ENCODE results near the gene IL23R.
"Not testable (repeated sequence)": the region's sequence is repeated elsewhere in the genome, so short reads cannot be mapped to it uniquely, and the experiment has no call there.

The IL23R gene, protein sequence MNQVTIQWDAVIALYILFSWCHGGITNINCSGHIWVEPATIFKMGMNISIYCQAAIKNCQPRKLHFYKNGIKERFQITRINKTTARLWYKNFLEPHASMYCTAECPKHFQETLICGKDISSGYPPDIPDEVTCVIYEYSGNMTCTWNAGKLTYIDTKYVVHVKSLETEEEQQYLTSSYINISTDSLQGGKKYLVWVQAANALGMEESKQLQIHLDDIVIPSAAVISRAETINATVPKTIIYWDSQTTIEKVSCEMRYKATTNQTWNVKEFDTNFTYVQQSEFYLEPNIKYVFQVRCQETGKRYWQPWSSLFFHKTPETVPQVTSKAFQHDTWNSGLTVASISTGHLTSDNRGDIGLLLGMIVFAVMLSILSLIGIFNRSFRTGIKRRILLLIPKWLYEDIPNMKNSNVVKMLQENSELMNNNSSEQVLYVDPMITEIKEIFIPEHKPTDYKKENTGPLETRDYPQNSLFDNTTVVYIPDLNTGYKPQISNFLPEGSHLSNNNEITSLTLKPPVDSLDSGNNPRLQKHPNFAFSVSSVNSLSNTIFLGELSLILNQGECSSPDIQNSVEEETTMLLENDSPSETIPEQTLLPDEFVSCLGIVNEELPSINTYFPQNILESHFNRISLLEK
- long read RNA-seq, donor 1: 0 reads
- long read RNA-seq, donor 2: 0 reads
- long read RNA-seq, donor 3: 0 reads
- long read RNA-seq, donor 4: 0 reads
- long read RNA-seq, donor 5: 0 reads
- long read RNA-seq, donor 6: 0 reads
- long read RNA-seq, donor 7: 0 reads
- long read RNA-seq, donor 8: 0 reads

DNA sequence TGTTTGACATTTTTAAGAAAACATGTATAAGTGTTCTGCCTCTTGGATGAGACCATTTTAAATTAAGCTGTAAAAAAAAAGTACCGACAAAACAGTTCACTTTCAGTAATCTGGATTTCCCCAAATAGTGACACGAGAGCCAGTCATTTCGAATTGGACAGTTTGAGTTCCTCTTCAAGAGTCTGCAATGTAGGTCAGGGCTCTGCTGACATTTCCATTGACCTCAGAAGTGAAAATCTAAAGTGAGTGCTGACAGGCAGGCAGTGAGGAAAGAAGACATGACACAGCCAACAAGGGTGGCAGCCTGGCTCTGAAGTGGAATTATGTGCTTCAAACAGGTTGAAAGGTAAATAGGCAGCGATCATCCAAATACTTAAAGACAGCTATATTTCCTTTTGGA is at the start of gene IL23R:
TSS of gene IL23R (plus strand) at position 259 of the 400 bp plus-strand sequence. CDS start 1,667 bp downstream, outside the sequence.
- DNase-seq: no peak

DNA sequence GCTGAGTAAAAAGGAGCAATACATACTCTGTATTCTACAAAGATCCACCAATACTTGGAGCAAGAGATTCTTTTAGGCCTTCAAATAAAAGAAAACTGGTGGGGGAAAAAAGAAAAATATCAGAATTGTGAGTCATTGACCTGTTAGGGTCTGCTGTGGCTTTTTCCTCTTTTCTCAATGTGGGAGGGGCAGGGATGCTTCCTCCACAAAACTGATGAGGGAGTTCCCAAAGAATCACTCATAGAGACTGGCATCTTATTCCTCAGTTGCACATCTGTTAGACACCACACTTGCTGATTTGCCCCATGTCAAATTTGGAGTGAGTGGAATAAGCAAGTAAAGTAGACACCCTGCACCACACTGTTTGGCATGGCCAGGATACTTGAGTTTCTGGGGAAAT is 48.1 kb upstream of the IL23R start:
- DNase-seq: no peak

DNA sequence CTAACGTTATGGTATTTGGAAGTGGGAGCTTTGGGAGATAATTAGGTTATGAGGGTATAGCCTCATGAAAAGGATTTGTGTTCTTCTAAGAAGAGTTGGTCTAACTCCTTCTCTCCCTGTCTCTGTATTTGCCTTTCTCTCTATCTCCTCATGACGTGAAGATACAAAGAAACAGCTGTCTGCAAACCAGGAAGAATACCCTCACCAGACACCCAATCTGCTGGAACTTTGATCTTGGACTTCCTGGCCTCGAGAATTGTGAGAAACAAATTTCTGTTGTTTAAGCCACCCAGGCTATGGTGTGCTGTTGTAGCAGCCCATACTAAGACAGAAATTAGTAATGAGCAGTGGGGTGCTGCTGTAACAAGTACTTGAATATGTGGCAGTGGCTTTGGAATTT is 47.6 kb upstream of the IL23R start:
- DNase-seq: no peak

DNA sequence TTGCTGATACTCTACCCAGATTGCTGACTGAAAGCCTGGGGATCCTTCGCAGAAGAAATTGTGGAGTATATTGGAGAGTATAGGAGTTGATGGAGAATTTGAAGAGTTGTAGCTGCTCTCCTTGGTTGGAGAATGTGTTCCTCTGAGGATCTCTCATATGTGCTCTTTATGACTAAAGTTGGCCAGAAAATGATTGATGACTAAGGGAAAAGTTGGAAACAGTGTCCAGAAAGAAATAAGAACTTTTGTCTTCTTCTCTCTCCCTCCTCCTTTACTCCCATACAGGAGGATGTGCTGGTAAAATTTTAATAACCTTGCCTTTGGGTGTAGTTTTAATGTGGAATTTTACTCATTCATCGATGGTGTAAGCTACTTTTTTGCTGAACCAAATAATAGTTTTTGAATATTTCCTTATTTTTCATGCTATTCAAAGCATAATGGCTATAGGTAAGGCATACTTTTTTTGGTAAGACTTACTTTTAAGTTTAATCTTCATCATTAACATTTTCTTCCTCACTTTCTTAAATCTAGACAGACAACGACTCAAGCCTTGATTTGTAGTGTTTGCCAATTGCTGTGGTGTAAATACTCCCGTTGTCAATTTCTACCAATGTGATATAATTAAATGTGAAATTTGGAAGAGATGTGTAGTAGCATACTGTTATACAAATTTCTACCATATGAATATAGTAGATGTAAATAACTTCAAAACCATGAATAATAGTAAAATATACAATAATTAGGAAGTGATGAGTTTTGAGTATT is 45.2 kb upstream of the IL23R start:
- DNase-seq: no peak

DNA sequence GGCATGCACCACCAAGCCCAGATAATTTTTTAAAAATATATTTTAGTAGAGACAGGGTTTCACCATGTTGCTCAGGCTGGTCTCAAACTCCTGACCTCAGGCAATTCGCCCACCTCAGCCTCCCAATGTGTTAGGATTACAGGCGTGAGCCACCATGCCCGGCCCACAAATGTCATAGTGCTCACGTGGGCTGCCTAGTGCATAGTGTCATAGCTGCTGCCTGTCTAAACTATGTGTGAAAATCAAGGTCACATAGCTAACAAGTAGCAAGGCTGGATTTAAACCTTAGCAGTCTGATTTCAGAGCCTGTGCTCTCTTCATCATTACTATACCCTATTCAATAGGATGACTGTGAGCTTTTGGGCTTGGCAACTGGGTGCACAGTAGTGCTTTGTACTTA is 41.8 kb upstream of the IL23R start:
- DNase-seq: no peak

DNA sequence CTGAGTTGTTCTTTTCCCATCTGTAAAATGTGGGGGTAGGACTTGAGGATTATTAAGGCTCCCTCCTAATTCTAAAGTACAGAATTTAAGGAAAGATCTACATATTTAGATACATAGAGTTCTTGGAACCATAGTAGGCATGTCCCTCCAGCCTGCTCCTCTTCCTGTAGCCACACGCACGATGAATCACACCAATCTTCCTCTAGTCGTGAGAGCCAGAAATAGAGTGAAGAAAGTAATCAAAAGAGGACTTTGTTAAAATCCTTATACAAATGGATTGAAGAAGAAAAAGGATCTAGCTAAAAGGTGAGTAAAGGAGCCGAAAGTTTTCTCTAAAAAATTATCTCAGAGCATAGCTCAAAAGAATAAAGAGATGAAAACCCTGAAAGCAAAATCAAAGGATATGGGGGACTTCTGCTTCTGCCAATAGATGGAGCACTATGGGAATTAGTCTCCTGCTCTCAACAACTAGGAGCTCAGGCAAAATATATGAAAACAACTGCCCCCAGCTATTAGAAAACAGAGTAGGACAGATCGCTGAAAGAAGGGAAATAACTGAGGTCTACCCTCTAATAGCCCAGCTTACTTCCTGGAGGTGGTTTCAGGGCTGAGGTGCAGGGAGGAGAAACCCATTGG is 40.0 kb upstream of the IL23R start:
- no peak for DNase-seq

DNA sequence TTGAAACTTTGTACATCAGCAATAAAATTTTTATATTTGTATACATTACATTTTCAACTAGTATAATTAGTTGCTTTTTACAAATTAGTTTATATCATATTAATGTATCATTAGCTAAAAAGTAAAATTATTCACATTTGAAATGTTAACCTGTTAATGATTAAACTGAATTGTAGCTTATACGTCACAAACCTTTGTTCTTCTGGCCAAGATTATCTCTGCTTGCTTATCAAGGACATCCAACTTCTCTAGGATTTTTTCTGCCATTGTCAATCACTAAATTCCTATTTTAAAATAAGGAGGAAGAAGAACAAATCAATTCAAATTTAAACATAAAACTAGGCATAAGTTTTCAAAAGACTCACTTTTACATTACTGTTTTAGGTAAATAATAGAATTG is 39.3 kb upstream of the IL23R start:
- DNase-seq: no peak

DNA sequence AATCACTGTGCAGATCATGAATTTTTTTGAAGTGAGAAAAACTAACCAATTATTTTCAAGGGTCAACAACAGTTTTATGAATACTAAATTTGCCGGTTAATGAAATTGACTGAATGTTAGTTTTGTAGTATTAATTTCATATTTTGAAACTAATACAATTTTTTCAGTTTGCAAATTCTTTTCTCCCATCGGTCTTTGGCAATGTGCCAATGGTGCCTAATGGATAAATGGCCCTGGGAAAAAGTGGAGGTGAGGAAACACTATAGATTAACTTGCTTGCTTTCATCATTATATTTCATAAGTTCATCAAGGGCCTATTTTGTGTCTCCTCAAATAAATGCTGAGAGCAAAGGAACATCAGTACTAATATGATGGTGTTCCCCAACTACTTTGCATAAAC is 35.6 kb upstream of the IL23R start:
- no peak for DNase-seq

DNA sequence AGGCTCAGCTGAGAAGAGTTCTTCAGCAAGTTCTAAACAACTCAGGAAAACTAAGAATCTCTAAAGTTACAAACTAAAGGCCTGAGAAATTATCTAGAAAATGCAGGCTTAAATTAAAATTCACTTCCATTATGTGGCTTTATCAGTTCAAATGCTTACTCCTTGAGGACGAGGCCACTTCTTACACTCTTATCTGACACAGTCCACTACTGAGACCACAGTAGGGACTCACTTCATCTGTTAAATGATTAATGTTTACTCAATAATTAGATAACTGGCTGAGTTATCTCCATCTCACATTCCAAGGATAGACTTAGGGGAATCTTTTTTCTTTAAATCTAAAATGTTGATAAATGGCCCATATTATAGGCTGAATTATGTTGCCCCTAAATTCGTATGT is 33.1 kb upstream of the IL23R start:
- no peak for DNase-seq

DNA sequence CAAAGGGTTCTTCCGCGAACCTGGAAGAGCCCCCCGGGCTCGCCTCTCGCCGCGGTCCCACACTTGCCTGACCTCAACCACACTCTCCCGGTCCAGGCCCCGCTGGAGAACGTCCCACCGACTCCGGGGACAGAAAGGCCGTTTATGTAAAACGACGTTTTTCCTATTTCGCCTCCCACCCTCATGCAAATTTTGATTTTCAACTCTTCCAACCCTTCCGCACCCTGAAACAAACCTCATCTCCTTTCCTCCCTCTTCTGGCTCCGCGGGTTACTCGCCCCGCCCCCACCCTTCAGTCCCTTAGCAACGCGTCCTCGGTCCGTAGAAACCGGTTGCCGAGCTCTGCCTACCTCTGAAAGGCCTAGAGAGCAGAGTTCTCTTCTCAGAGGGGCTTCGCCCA is 31.6 kb upstream of the IL23R start, which contains the start of gene C1orf141:
TSS of gene C1orf141 (minus strand) at position 276 of the 400 bp plus-strand sequence. CDS start 7,730 bp downstream, outside the sequence.
- peak; percentile 60 for DNase-seq

DNA sequence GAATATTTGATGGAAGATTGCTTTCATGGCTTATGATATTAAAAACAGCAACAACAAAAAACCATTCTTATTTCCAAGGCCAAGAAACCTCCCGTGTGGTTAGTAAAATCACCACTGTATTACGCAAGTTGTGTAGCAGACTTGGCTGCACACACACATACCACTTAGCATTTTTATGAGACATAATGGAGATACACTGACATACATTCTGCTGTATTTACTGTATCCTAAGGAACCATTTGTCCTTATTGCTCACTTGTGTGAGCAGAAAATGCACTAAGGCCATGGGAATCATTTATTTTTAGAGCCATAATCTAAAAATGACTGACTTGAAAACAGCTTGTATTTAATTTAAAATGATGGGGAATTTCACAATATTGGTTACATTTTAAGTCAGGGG is 30.9 kb upstream of the IL23R start:
- no peak for DNase-seq

DNA sequence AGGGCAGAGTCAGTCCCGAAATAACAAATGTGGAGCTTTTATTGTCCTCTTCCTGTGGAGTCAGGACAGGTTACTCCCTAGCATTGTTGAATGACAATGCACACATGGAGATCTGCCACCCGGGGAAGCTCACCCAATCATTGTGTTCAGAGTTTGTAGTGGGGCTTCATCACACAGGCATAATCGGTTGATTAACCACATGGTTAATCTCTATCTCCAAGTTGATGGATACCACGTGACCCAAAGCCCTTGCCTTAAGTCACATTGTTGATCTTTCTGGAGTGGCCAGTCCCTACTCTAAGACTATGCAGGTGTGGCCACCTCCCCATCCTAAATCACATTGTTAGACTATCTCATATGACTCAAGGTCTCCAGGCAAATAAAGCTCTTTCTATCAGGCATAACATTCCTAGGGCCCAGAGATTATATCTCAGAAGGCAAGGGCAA is 28.9 kb upstream of the IL23R start:
- DNase-seq: no peak

DNA sequence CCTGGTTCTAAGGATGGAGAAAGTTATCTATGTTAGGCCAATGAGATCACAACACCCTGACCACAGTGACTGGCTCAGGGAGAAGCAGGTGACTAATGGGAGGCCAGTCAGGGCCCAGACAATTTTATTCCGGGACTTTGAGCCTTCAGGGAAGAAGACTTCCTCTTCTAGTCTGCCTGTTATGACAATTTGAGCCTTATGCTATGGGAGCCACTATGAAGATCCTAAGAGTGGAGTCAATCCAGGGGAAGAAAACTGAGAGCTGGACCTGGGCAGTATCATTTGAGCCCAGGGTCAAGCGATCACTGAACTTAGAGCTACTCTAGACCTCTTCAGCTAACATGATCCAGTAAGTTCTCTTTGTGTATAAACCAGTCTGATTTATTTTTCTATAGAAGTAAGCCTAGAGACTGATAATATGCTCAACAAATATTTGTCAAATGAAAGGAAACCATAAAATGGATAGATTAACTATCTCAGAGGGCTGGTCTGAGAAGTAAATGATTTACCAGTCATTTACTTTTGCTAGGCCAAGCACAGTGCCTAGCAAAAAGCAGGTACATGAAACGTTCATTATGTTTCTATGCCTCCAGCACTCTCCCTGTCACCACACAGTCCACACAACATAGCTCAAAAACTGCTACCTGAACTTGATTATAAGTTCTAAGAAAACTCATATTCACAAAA is 27.3 kb upstream of the IL23R start:
- no peak for DNase-seq

DNA sequence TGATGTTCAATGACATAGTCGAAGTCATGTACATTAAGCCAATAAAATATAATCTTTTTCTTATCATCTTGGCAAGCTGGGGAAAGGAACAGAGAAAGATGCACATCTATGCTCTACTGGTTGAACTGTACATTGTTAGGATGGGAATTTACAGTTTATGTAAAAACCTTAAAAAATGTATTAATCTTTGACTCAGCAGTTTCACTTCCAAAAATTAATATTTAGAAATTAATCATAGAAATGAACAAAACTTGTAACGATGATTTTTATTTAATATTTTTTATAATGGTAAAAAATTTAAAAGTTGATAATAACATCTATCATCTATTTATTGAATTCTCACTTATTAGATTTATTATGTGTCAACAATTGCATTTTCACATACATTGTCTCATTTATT is 25.8 kb upstream of the IL23R start:
- no peak for DNase-seq

DNA sequence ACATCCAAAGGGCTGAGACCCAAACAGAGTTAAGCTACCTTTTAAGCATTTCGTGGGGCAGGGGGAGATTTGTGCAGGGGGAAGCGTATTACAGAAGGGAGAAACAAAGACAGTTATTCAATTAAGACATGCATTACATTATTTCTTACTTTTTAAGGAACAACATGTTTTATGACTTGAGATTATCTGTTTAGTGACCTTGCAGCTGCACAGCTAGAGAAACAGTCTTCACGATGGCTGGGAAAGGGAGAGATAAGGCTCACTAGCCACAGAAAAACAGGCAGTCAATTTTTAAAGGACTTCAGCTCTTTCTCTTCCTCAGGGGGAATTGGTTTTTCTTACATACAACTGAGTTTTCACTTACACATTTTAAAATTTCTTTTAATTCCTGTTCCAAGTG is 24.4 kb upstream of the IL23R start:
- DNase-seq: not testable (repeated sequence)

DNA sequence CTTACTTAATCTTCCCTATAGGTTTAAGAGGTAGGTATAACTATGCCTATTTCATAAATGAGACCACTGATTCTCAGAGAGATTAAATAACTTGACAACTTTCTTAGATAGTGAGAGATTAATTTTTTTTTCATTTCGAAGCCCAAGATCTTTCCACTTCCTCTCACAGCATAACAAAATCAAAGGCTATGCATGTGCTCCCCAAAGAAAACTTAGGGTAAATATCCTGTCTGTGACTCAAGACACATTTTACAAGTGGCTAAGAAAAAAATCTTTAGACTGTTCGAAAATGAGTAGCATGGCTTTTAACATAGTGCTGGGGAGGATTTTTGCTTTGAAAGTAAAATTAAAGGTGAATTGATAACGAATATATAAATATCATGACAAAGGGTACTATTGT is 23.3 kb upstream of the IL23R start:
- DNase-seq: no peak

DNA sequence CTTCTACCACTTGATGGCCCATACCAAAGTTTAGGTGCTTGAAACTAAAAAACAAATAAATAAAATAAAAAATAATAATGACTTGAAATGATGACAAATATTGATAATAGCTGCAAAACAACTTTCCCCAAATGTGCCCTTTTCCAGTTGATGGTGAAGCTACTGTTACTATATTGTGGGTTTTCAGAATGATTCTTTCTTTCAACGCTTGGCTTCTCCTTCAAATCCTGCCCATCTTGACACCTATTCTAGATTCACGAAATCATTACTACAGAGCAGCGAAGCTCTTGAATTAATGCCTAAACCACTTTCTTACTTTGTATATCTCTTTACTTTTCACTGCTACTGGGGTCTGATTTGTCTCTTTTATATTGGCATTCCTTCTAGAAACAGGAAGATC is 22.3 kb upstream of the IL23R start:
- DNase-seq: no peak

DNA sequence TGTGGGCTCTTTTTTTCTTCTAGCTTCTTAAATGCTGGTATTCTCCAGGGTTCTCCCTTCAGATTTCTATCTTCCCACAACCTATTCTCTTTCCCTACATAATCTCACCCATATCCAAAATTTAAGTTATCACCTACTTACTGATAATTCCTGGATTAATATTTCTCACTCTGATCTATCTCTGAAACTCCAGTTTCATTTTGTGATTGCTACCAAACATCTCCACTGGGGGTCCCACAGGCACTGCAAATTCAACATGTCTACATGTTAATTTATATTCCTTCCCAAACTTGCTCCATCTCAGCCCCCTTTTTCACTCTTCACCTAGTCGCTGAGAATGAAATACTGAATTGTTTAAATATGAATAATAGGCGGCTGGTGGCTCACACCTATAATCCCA is 21.6 kb upstream of the IL23R start:
- DNase-seq: no peak

DNA sequence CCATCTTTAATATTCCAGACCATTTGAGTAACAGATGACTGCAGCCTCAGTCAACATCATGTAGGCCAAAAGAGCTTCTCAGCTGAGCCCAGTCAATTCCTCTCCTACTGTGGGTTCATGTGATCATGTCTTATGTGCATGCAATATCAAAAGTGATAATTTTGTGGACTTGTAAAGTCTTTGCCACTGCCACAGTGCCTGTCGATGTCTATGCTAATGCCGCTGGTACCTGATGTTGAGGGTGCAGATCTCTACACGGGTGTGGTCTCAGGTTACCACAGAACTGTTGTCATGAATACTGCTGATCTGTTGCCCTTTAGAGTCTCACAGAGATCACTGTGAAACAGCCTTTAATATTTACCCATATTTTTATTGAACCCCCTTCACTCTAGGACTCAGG is 20.2 kb upstream of the IL23R start:
- no peak for DNase-seq

DNA sequence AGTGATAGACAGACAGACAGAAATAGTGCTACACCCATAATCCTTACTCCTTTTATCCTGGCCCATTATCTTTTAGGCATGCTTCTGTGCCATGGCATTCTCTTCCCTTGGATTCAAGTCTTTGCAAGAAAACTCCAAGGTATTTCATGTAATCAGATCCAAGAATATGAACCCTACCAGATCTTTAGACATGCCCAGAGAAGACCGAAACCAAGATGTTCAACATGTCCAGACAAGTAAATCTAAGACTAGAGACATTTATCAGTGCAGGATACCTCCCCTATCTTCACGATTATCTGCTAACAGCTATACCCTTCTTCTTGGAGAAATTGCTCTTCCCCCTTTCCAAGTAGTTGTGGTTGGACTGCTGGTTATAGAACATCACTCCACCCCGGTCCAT is 19.7 kb upstream of the IL23R start:
- no peak for DNase-seq

DNA sequence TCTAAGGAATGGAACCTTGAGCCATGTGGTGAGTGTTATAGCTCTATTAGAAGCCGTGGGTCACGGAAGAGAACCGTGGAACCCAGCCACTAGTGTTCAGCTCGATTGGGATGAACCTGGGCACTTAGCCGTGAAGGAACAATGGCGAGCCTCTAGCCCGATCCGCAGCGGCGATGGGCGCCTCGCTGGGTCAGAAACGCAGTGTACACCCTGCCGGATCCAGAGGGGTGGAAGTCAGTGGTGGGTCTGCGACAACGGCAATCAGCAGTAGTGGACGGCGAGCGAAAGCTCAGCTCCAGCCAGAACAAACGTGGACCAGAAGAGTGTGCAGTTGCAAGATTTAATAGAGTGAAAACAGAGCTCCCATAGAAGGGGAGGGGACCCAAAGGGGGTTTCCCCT is 18.3 kb upstream of the IL23R start:
- DNase-seq: not testable (repeated sequence)

All from right kidney (tissue), 9 donors.